Activated T-helper 17 cell treated with anti-CD3 and anti-CD28 coated beads, Interleukin-2, amount 50 U/mL, for 72 hours (primary cell): Measurements from ENCODE around the gene CYP27A1. TPM values are rescaled to one million over a fixed set of nuclear protein-coding genes. Genes with fewer than 3 reads are reported as not detected.
"Not testable (repeated sequence)": the region's sequence is repeated elsewhere in the genome, so short reads cannot be mapped to it uniquely, and the experiment has no call there.

Experiments used
- ATAC-seq: fragments of 150-1000 bp; cut with Tn5 transposase; replicated peaks from 2 replicates; pipeline ENCODE4 v1.10.0; 2021; ENCODE audit warnings: mild to moderate bottlenecking, moderate library complexity
- H3K27ac Mint-ChIP-seq: one replicate; pipeline ENCODE4 v1.8.0; 2022; ENCODE audit warnings: mixed read lengths
- H3K27me3 Mint-ChIP-seq: one replicate; pipeline ENCODE4 v1.8.0; 2022; ENCODE audit warnings: mixed read lengths
- H3K36me3 Mint-ChIP-seq: one replicate; pipeline ENCODE4 v1.8.0; 2022; ENCODE audit warnings: low read depth, mild to moderate bottlenecking, mixed read lengths
- H3K4me1 Mint-ChIP-seq: one replicate; pipeline ENCODE4 v1.8.0; 2022; ENCODE audit warnings: mixed read lengths
- H3K4me3 Mint-ChIP-seq: one replicate; pipeline ENCODE4 v1.8.0; 2022; ENCODE audit warnings: mild to moderate bottlenecking, mixed read lengths
- H3K9me3 Mint-ChIP-seq: one replicate; pipeline ENCODE4 v1.8.0; 2022; ENCODE audit warnings: mixed read lengths
- total RNA-seq, 2 donors: library from RNA; stranded (reverse); gene quantifications; one replicate each; pipeline ENCODE4 v1.2.3, GENCODE V29; 2022

The CYP27A1 gene
- total RNA-seq, 2 donors from 2014 or later, result 0.66 TPM; not detected in 1

- H3K27ac Mint-ChIP-seq, result no peak overlapping the region
- H3K4me1 Mint-ChIP-seq, result no peaks in the 10 kb centered on the region
- ATAC-seq, result no peak
- peaks cover 74% of the 10 kb centered on the region for H3K36me3 Mint-ChIP-seq
- no peaks in the 10 kb centered on the region for H3K9me3 Mint-ChIP-seq
- no peak overlapping the region for H3K4me3 Mint-ChIP-seq
- no peaks in the 10 kb centered on the region for H3K27me3 Mint-ChIP-seq
These were observed 27.2 kb upstream of the CYP27A1 start for GRCh38 chr2:218754781-218755180.

GRCh38 chr2:218755198-218755566, 26.8 kb upstream of the CYP27A1 start:
- H3K9me3 Mint-ChIP-seq, result no peaks in the 10 kb centered on the region
- H3K4me3 Mint-ChIP-seq, result no peak overlapping the region
- H3K36me3 Mint-ChIP-seq, result peaks cover 70% of the 10 kb centered on the region
- no peaks in the 10 kb centered on the region for H3K27me3 Mint-ChIP-seq
- no peaks in the 10 kb centered on the region for H3K4me1 Mint-ChIP-seq
- ATAC-seq, result no peak
- no peak overlapping the region for H3K27ac Mint-ChIP-seq

- Mint-ChIP-seq H3K27me3 (no peaks in the 10 kb centered on the region), H3K36me3 (peaks cover 64% of the 10 kb centered on the region), H3K4me3 (no peak overlapping the region), H3K27ac (peak overlapping the region; percentile 21), H3K4me1 (no peaks in the 10 kb centered on the region), H3K9me3 (no peaks in the 10 kb centered on the region)
- no peak for ATAC-seq
These were observed 26.2 kb upstream of the CYP27A1 start for GRCh38 chr2:218755567-218756404.

GRCh38 chr2:218756599-218757377, 25.2 kb upstream of the CYP27A1 start:
- no peak for ATAC-seq
- Mint-ChIP-seq H3K27ac (peak overlapping the region; percentile 21), H3K4me1 (no peaks in the 10 kb centered on the region), H3K36me3 (peaks cover 54% of the 10 kb centered on the region), H3K27me3 (no peaks in the 10 kb centered on the region), H3K9me3 (no peaks in the 10 kb centered on the region), H3K4me3 (no peak overlapping the region)

- H3K4me1 Mint-ChIP-seq, result no peaks in the 10 kb centered on the region
- H3K4me3 Mint-ChIP-seq, result no peak overlapping the region
- no peaks in the 10 kb centered on the region for H3K9me3 Mint-ChIP-seq
These were observed 20.2 kb upstream of the CYP27A1 start for GRCh38 chr2:218761795-218762194.

GRCh38 chr2:218772759-218773158, 9.2 kb upstream of the CYP27A1 start:
- peaks cover 22% of the 10 kb centered on the region for H3K36me3 Mint-ChIP-seq
- not testable (repeated sequence) for H3K4me1 Mint-ChIP-seq, H3K9me3 Mint-ChIP-seq, ATAC-seq, H3K27ac Mint-ChIP-seq, H3K4me3 Mint-ChIP-seq, H3K27me3 Mint-ChIP-seq

More at GRCh38 chr2:218761795-218762194, 20.2 kb upstream of the CYP27A1 start:
- Mint-ChIP-seq H3K27me3 (no peaks in the 10 kb centered on the region), H3K27ac (no peak overlapping the region), H3K36me3 (peaks cover 4% of the 10 kb centered on the region)
- no peak for ATAC-seq

GRCh38 chr2:218773881-218774280, 8.1 kb upstream of the CYP27A1 start:
- no peak overlapping the region for H3K27ac Mint-ChIP-seq
- no peak overlapping the region for H3K4me3 Mint-ChIP-seq
- no peaks in the 10 kb centered on the region for H3K4me1 Mint-ChIP-seq
- peaks cover 3% of the 10 kb centered on the region for H3K27me3 Mint-ChIP-seq
- ATAC-seq, result no peak
- peaks cover 9% of the 10 kb centered on the region for H3K9me3 Mint-ChIP-seq
- peaks cover 22% of the 10 kb centered on the region for H3K36me3 Mint-ChIP-seq

- H3K9me3 Mint-ChIP-seq, result peaks cover 9% of the 10 kb centered on the region
- H3K4me1 Mint-ChIP-seq, result no peaks in the 10 kb centered on the region
- H3K27ac Mint-ChIP-seq, result no peak overlapping the region
- no peak for ATAC-seq
- peaks cover 23% of the 10 kb centered on the region for H3K27me3 Mint-ChIP-seq
- H3K36me3 Mint-ChIP-seq, result peaks cover 29% of the 10 kb centered on the region
- no peak overlapping the region for H3K4me3 Mint-ChIP-seq
These were observed 5.5 kb upstream of the CYP27A1 start for GRCh38 chr2:218776488-218776887.

GRCh38 chr2:218777276-218777990, 4.5 kb upstream of the CYP27A1 start:
- H3K27ac Mint-ChIP-seq, result no peak overlapping the region
- H3K27me3 Mint-ChIP-seq, result peaks cover 26% of the 10 kb centered on the region
- peaks cover 21% of the 10 kb centered on the region for H3K36me3 Mint-ChIP-seq
- no peak overlapping the region for H3K4me3 Mint-ChIP-seq
- no peak for ATAC-seq
- H3K9me3 Mint-ChIP-seq, result peaks cover 9% of the 10 kb centered on the region
- H3K4me1 Mint-ChIP-seq, result no peaks in the 10 kb centered on the region

- peaks cover 36% of the 10 kb centered on the region for H3K27me3 Mint-ChIP-seq
- no peak for ATAC-seq
- H3K9me3 Mint-ChIP-seq, result peaks cover 9% of the 10 kb centered on the region
- no peaks in the 10 kb centered on the region for H3K4me1 Mint-ChIP-seq
- H3K36me3 Mint-ChIP-seq, result peaks cover 20% of the 10 kb centered on the region
- H3K27ac Mint-ChIP-seq, result no peak overlapping the region
- no peak overlapping the region for H3K4me3 Mint-ChIP-seq
These were observed 1.9 kb upstream of the CYP27A1 start for GRCh38 chr2:218780046-218780445.

- Mint-ChIP-seq H3K4me3 (no peak overlapping the region), H3K9me3 (peaks cover 7% of the 10 kb centered on the region), H3K4me1 (no peaks in the 10 kb centered on the region), H3K36me3 (peaks cover 17% of the 10 kb centered on the region), H3K27me3 (peaks cover 36% of the 10 kb centered on the region), H3K27ac (no peak overlapping the region)
- ATAC-seq, result no peak
These were observed 876 bp upstream of the CYP27A1 start for GRCh38 chr2:218780851-218781690.

GRCh38 chr2:218782528-218782844, 539 bp downstream of the CYP27A1 start:
- H3K4me3 Mint-ChIP-seq, result no peak overlapping the region
- H3K27me3 Mint-ChIP-seq, result peaks cover 36% of the 10 kb centered on the region
- peaks cover under 1% of the 10 kb centered on the region for H3K9me3 Mint-ChIP-seq
- H3K4me1 Mint-ChIP-seq, result no peaks in the 10 kb centered on the region
- ATAC-seq, result no peak
- no peak overlapping the region for H3K27ac Mint-ChIP-seq
- H3K36me3 Mint-ChIP-seq, result peaks cover 9% of the 10 kb centered on the region

- no peak for ATAC-seq
- H3K27me3 Mint-ChIP-seq, result peaks cover 34% of the 10 kb centered on the region
- peaks cover 7% of the 10 kb centered on the region for H3K36me3 Mint-ChIP-seq
- no peak overlapping the region for H3K4me3 Mint-ChIP-seq
- H3K4me1 Mint-ChIP-seq, result no peaks in the 10 kb centered on the region
- no peaks in the 10 kb centered on the region for H3K9me3 Mint-ChIP-seq
- no peak overlapping the region for H3K27ac Mint-ChIP-seq
These were observed 1.7 kb downstream of the CYP27A1 start for GRCh38 chr2:218783688-218784087.

- H3K4me1 Mint-ChIP-seq, result no peaks in the 10 kb centered on the region
- H3K4me3 Mint-ChIP-seq, result no peak overlapping the region
- H3K27me3 Mint-ChIP-seq, result peaks cover 24% of the 10 kb centered on the region
- no peaks in the 10 kb centered on the region for H3K9me3 Mint-ChIP-seq
- peaks cover 7% of the 10 kb centered on the region for H3K36me3 Mint-ChIP-seq
- ATAC-seq, result no peak
- H3K27ac Mint-ChIP-seq, result no peak overlapping the region
These were observed 3.2 kb downstream of the CYP27A1 start for GRCh38 chr2:218785103-218785502.
